Measurements from ENCODE around the gene GRK1.
A peak's percentile ranks its signal among the peaks of the same experiment; 100 is the strongest.
"Not testable (repeated sequence)": the region's sequence is repeated elsewhere in the genome, so short reads cannot be mapped to it uniquely, and the experiment has no call there.

DNA sequence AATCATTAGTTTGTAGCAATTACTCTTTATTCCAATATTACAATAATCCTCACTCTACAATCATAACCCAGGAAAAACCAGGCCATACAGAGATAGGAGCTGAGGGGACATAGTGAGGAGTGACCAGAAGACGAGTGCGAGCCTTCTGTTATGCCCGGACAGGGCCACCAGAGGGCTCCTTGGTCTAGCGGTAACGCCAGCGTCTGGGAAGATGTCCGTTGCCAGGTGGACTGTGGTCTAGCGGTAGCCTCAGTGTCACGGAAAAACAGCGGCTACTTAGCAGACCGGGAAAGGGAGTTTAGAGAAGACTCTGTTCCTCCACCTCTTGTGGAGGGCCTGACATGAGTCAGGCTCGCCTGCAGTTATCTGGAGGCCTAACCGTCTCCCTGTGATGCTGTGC lies 45.5 kb upstream of the GRK1 start:
- TF ChIP-seq, protein P1, sequence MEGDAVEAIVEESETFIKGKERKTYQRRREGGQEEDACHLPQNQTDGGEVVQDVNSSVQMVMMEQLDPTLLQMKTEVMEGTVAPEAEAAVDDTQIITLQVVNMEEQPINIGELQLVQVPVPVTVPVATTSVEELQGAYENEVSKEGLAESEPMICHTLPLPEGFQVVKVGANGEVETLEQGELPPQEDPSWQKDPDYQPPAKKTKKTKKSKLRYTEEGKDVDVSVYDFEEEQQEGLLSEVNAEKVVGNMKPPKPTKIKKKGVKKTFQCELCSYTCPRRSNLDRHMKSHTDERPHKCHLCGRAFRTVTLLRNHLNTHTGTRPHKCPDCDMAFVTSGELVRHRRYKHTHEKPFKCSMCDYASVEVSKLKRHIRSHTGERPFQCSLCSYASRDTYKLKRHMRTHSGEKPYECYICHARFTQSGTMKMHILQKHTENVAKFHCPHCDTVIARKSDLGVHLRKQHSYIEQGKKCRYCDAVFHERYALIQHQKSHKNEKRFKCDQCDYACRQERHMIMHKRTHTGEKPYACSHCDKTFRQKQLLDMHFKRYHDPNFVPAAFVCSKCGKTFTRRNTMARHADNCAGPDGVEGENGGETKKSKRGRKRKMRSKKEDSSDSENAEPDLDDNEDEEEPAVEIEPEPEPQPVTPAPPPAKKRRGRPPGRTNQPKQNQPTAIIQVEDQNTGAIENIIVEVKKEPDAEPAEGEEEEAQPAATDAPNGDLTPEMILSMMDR (IDR thresholded peaks at IDR 0.05 in 8 of 11, conservative IDR thresholded peaks at IDR 0.05 in 3 of 11): peak in 7 of 11 experiments; percentile 27 to 54 (median 47)
- not testable (repeated sequence) for TF ChIP-seq POLR2A (IDR thresholded peaks at IDR 0.05)
